ENCODE measurements around the gene TMEM100.

DNA sequence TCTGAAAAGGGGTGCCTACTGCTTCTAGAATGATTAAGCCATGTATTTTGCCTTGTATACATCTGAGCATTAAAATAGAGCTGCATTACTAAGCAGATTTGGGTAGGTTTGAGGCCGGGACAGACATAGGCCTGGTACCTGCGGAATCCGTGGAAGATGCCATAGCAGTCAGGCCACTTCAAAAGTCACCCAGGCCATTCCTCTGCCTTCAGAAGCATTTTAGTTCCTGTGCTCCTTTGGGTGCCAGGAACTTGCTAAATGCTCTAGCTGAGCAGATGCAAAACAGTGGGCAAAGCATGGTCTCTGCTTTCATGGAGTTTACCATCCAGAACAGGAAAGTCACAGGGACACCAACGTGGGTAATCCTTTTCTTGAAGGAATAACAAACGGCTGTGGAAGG, 5.7 kb upstream of the TMEM100 start:
- TF ChIP-seq CTCF (IDR thresholded peaks at IDR 0.05; ENCODE audit: extremely low read depth in 1 of 2, insufficient read depth in 1 of 2, low read depth in 1 of 2, low read length in 2 of 2) (no peak), EZH2 (IDR thresholded peaks at IDR 0.05; ENCODE audit: borderline replicate concordance, low read depth, low read length, severe bottlenecking) (no peak), POLR2A (IDR thresholded peaks at IDR 0.05; ENCODE audit: low read depth, low read length) (no peak)
- TF ChIP-seq, protein P1, sequence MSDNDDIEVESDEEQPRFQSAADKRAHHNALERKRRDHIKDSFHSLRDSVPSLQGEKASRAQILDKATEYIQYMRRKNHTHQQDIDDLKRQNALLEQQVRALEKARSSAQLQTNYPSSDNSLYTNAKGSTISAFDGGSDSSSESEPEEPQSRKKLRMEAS (IDR thresholded peaks at IDR 0.05; ENCODE audit: insufficient read depth, insufficient read length) = no peak

All from endothelial cell of umbilical vein (primary cell).